Measurements from ENCODE around the gene RALGPS1.

- TF ChIP-seq, protein P1, sequence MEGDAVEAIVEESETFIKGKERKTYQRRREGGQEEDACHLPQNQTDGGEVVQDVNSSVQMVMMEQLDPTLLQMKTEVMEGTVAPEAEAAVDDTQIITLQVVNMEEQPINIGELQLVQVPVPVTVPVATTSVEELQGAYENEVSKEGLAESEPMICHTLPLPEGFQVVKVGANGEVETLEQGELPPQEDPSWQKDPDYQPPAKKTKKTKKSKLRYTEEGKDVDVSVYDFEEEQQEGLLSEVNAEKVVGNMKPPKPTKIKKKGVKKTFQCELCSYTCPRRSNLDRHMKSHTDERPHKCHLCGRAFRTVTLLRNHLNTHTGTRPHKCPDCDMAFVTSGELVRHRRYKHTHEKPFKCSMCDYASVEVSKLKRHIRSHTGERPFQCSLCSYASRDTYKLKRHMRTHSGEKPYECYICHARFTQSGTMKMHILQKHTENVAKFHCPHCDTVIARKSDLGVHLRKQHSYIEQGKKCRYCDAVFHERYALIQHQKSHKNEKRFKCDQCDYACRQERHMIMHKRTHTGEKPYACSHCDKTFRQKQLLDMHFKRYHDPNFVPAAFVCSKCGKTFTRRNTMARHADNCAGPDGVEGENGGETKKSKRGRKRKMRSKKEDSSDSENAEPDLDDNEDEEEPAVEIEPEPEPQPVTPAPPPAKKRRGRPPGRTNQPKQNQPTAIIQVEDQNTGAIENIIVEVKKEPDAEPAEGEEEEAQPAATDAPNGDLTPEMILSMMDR (IDR thresholded peaks at IDR 0.05): no peak
- no peak for TF ChIP-seq POLR2A (IDR thresholded peaks at IDR 0.05)
These were observed 331.1 kb downstream of the RALGPS1 start for GRCh38 chr9:127245637-127246164.

Data from tibial nerve (tissue), 3 donors.